Measurements from ENCODE around the gene COG5. TPM values are rescaled to one million over a fixed set of nuclear protein-coding genes. Genes with fewer than 3 reads are reported as not detected.

The COG5 gene
- total and polyA plus RNA-seq, 9 of the 15 experiments (the other 6 are each of a cell fraction or from before 2014, with no cell fraction given), result 15.3 to 75.1 (median 56.4) TPM

DNA sequence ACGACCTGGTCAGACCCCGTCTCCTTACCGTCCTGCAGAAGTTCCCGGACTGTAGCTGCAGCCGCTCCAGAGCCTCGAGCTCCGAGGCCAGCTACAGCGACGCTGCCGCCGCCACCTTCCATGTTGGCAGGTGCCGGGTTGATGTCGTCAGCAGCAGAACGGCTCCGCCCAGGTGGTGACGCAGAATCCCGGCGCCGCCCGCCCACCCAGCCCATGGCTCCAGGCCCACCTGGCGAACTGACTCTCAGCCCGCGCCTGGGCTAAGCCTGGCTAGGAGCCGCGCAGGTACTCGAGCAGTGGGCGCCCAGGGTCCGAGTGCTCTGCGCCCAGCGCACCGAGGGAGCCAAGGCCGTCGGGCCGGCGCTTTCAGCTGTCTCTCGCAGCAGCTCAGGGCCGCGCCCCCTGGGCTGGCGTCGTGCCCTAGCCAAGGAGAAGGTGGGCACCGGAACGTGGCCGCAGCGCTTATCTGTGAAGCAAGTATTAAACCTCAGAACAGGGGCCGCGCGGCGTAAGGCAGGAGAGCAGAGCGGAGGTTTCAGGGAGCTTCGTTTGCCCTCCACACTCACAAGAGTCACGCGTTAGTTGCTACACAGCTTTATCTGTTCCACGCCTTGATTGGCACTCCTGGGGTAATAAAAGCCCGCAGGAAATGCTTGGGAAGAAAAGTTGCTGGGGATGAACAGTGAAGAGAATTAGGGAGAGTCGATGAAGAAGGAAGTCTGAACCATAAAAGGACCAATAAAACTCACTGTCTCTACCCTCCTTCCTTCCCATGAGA is at the start of gene COG5, which contains the start of gene DUS4L (continued):
- TF ChIP-seq, protein P1, sequence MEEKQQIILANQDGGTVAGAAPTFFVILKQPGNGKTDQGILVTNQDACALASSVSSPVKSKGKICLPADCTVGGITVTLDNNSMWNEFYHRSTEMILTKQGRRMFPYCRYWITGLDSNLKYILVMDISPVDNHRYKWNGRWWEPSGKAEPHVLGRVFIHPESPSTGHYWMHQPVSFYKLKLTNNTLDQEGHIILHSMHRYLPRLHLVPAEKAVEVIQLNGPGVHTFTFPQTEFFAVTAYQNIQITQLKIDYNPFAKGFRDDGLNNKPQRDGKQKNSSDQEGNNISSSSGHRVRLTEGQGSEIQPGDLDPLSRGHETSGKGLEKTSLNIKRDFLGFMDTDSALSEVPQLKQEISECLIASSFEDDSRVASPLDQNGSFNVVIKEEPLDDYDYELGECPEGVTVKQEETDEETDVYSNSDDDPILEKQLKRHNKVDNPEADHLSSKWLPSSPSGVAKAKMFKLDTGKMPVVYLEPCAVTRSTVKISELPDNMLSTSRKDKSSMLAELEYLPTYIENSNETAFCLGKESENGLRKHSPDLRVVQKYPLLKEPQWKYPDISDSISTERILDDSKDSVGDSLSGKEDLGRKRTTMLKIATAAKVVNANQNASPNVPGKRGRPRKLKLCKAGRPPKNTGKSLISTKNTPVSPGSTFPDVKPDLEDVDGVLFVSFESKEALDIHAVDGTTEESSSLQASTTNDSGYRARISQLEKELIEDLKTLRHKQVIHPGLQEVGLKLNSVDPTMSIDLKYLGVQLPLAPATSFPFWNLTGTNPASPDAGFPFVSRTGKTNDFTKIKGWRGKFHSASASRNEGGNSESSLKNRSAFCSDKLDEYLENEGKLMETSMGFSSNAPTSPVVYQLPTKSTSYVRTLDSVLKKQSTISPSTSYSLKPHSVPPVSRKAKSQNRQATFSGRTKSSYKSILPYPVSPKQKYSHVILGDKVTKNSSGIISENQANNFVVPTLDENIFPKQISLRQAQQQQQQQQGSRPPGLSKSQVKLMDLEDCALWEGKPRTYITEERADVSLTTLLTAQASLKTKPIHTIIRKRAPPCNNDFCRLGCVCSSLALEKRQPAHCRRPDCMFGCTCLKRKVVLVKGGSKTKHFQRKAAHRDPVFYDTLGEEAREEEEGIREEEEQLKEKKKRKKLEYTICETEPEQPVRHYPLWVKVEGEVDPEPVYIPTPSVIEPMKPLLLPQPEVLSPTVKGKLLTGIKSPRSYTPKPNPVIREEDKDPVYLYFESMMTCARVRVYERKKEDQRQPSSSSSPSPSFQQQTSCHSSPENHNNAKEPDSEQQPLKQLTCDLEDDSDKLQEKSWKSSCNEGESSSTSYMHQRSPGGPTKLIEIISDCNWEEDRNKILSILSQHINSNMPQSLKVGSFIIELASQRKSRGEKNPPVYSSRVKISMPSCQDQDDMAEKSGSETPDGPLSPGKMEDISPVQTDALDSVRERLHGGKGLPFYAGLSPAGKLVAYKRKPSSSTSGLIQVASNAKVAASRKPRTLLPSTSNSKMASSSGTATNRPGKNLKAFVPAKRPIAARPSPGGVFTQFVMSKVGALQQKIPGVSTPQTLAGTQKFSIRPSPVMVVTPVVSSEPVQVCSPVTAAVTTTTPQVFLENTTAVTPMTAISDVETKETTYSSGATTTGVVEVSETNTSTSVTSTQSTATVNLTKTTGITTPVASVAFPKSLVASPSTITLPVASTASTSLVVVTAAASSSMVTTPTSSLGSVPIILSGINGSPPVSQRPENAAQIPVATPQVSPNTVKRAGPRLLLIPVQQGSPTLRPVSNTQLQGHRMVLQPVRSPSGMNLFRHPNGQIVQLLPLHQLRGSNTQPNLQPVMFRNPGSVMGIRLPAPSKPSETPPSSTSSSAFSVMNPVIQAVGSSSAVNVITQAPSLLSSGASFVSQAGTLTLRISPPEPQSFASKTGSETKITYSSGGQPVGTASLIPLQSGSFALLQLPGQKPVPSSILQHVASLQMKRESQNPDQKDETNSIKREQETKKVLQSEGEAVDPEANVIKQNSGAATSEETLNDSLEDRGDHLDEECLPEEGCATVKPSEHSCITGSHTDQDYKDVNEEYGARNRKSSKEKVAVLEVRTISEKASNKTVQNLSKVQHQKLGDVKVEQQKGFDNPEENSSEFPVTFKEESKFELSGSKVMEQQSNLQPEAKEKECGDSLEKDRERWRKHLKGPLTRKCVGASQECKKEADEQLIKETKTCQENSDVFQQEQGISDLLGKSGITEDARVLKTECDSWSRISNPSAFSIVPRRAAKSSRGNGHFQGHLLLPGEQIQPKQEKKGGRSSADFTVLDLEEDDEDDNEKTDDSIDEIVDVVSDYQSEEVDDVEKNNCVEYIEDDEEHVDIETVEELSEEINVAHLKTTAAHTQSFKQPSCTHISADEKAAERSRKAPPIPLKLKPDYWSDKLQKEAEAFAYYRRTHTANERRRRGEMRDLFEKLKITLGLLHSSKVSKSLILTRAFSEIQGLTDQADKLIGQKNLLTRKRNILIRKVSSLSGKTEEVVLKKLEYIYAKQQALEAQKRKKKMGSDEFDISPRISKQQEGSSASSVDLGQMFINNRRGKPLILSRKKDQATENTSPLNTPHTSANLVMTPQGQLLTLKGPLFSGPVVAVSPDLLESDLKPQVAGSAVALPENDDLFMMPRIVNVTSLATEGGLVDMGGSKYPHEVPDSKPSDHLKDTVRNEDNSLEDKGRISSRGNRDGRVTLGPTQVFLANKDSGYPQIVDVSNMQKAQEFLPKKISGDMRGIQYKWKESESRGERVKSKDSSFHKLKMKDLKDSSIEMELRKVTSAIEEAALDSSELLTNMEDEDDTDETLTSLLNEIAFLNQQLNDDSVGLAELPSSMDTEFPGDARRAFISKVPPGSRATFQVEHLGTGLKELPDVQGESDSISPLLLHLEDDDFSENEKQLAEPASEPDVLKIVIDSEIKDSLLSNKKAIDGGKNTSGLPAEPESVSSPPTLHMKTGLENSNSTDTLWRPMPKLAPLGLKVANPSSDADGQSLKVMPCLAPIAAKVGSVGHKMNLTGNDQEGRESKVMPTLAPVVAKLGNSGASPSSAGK (IDR thresholded peaks at IDR 0.05), result peak; percentile 71
- no peak for TF ChIP-seq ZNF311 (CRISPR knock-in tag; IDR thresholded peaks at IDR 0.05)
- 0 out of 2 replicates have a peak, but pooled peaks have one; percentile 36 for TF ChIP-seq RNF2 (IDR thresholded peaks at IDR 0.05)
- 0 out of 2 replicates have a peak, but pooled peaks have one; percentile 5 for TF ChIP-seq CBFA2T2 (conservative IDR thresholded peaks at IDR 0.05)
- TF ChIP-seq, protein P2, sequence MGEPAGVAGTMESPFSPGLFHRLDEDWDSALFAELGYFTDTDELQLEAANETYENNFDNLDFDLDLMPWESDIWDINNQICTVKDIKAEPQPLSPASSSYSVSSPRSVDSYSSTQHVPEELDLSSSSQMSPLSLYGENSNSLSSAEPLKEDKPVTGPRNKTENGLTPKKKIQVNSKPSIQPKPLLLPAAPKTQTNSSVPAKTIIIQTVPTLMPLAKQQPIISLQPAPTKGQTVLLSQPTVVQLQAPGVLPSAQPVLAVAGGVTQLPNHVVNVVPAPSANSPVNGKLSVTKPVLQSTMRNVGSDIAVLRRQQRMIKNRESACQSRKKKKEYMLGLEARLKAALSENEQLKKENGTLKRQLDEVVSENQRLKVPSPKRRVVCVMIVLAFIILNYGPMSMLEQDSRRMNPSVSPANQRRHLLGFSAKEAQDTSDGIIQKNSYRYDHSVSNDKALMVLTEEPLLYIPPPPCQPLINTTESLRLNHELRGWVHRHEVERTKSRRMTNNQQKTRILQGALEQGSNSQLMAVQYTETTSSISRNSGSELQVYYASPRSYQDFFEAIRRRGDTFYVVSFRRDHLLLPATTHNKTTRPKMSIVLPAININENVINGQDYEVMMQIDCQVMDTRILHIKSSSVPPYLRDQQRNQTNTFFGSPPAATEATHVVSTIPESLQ (CRISPR knock-in tag; IDR thresholded peaks at IDR 0.05), result peak; percentile 85; the same call in 1 of the 2 replicates
- 0 out of 2 replicates have a peak, but pooled peaks have one; percentile 34 for TF ChIP-seq ZNF76 (CRISPR knock-in tag; IDR thresholded peaks at IDR 0.05; ENCODE audit: borderline replicate concordance)
- TF ChIP-seq GATAD2A (IDR thresholded peaks at IDR 0.05), result peak; percentile 69; the same call in 1 of the 2 replicates
- TF ChIP-seq CXXC5 (CRISPR knock-in tag; IDR thresholded peaks at IDR 0.05), result peak; percentile 58
- peak; percentile 39 for TF ChIP-seq SETDB1 (IDR thresholded peaks at IDR 0.05; ENCODE audit: low read length)
- peak; percentile 81 for TF ChIP-seq L3MBTL2 (IDR thresholded peaks at IDR 0.05)
- no peak for TF ChIP-seq ETS2 (tag; IDR thresholded peaks at IDR 0.05; ENCODE audit: borderline replicate concordance, poor library complexity, severe bottlenecking)
- TF ChIP-seq ZFX (CRISPR knock-in tag; IDR thresholded peaks at IDR 0.05), result peak; percentile 99
- TF ChIP-seq FOXP1 (CRISPR knock-in tag; IDR thresholded peaks at IDR 0.05), result no peak; the same call in 1 of the 2 replicates
- TF ChIP-seq CCNT2 (IDR thresholded peaks at IDR 0.05; ENCODE audit: borderline replicate concordance, extremely low read depth, insufficient read length, low read depth, low read length), result peak; percentile 73
- TF ChIP-seq CREM (IDR thresholded peaks at IDR 0.05; ENCODE audit: low read depth), result peak; percentile 100
